HG03045 (cell line): Measurements from ENCODE around the gene KMT2A.

Experiments used
- ATAC-seq: cut with Tn5 transposase; IDR thresholded peaks from one replicate; pipeline ENCODE4 v1.9.1; 2021; ENCODE audit warnings: mild to moderate bottlenecking, moderate library complexity; ENCODE audit not compliant: unreplicated experiment

KMT2A gene

GRCh38 chr11:118574636-118575035 is 138.3 kb downstream of the KMT2A start:
- ATAC-seq, result no peak
